Subcutaneous abdominal adipose tissue (tissue), 5 donors: ENCODE results near the gene CMTM8.

Experiments used
- H3K27ac ChIP-seq: one replicate; pipeline ENCODE4 v1.7.0; 2013; ENCODE audit warnings: low read depth, mild to moderate bottlenecking, inconsistent platforms, low read length, moderate library complexity
- H3K27me3 ChIP-seq, 5 donors: one replicate each; pipeline ENCODE4 v1.7.0; 2013; ENCODE audit warnings: low read length in 5 of 5, inconsistent platforms in 1 of 5; ENCODE audit not compliant: control insufficient read depth in 5 of 5, insufficient read depth in 4 of 5
- H3K36me3 ChIP-seq, 5 donors: one replicate each; pipeline ENCODE4 v1.7.0; 2013; ENCODE audit warnings: low read length in 5 of 5; ENCODE audit not compliant: control insufficient read depth in 5 of 5, insufficient read depth in 5 of 5
- H3K4me1 ChIP-seq, 5 donors: one replicate each; pipeline ENCODE4 v1.7.0; 2013; ENCODE audit warnings: low read length in 5 of 5, mild to moderate bottlenecking in 3 of 5, moderate library complexity in 1 of 5; ENCODE audit not compliant: control insufficient read depth in 5 of 5, insufficient read depth in 5 of 5
- H3K4me3 ChIP-seq, 5 donors: one replicate each; pipeline ENCODE4 v1.7.0; 2013; ENCODE audit warnings: low read length in 5 of 5, low read depth in 1 of 5
- H3K9ac ChIP-seq, 5 donors: one replicate each; pipeline ENCODE4 v1.7.0; 2013; ENCODE audit warnings: low read length in 5 of 5, mild to moderate bottlenecking in 4 of 5, moderate library complexity in 3 of 5
- H3K9me3 ChIP-seq, 5 donors: one replicate each; pipeline ENCODE4 v1.7.0; 2013; ENCODE audit warnings: low read length in 5 of 5; ENCODE audit not compliant: control insufficient read depth in 5 of 5
- donor health status: healthy.
- donor health status: healthy.
- donor health status: healthy.
- donor health status: healthy.
- donor health status: healthy.

Gene CMTM8

DNA sequence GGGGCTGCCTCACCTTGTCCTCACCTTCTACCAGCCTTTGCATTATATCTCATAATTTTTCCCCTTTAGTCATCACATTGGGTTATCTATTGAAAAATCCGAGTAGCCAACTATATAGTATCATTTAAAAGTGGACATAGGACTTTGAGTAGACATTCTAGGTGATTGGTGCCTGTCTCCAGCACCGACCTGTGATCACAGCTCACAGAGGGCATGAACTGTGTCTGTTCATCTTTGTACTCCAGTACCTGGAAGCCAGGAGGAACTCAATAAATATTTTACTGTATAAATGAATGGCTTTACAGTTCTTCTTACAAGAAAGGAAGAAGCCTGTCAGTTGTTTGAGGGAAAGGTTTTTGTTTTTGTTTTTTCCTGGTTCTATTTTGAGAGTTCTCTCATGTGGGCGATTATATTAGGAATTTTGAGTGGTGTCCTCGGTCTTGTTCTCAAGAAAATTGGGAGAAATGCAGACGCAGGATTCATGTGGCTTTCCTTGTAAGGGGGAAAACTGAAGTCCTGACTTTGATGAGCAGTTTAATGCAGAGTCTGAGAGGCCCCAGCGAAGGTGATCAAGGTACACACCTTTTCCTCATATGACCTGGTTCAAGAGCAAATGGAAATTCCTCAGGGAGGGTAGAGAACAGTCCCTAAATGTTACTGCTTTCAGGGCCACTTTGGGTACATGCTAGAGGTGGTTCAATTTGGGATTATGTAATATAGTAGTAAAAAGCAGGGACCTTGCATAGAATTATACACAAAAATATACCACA lies 46.1 kb downstream of the CMTM8 start:
- Histone ChIP-seq H3K4me1 (peaks cover 6 to 44% (median 17%) of the 10 kb centered on the region in 5 donors), H3K4me3 (no peak overlapping the region), H3K27ac (peak overlapping the region; percentile 37), H3K9me3 (no peaks in the 10 kb centered on the region), H3K36me3 (no peaks in the 10 kb centered on the region), H3K27me3 (peaks cover 0 to 3% (median 0%) of the 10 kb centered on the region in 5 donors), H3K9ac (peak overlapping the region in 1 of 5 donors; percentile 5)

DNA sequence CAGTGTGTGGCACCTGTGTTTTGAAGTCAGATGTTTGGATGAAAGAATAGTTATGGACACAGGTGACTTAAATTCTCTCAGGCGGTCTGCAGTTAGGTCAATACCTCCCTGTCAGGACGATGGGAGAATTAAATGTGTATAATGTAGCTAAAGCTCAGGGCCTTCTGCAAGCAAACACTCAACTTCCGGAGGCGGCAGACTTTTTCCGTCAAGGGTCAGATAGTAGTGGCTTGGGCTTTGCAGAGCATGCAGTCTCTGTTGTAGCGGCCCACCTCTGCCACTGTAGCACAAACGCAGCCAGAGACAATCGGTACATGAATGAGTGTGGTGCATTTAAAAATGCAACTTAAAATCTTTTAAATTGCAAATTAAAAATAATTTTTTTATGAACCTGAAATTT lies 47.4 kb downstream of the CMTM8 start:
- Histone ChIP-seq H3K27me3 (peaks cover 0 to 3% (median 0%) of the 10 kb centered on the region in 5 donors), H3K9me3 (no peaks in the 10 kb centered on the region), H3K4me3 (no peak overlapping the region), H3K36me3 (no peaks in the 10 kb centered on the region), H3K4me1 (peaks cover 8 to 44% (median 17%) of the 10 kb centered on the region in 5 donors), H3K27ac (no peak overlapping the region), H3K9ac (no peak overlapping the region)

GRCh38 chr3:32288819-32289218 lies 50.3 kb downstream of the CMTM8 start:
- Histone ChIP-seq H3K9ac (no peak overlapping the region), H3K27me3 (no peaks in the 10 kb centered on the region), H3K36me3 (no peaks in the 10 kb centered on the region), H3K4me1 (peaks cover 0 to 24% (median 6%) of the 10 kb centered on the region in 5 donors), H3K4me3 (no peak overlapping the region), H3K9me3 (no peaks in the 10 kb centered on the region), H3K27ac (no peak overlapping the region)

- Histone ChIP-seq H3K27ac (no peak overlapping the region), H3K9ac (no peak overlapping the region), H3K4me1 (peaks cover 0 to 13% (median 5%) of the 10 kb centered on the region in 5 donors), H3K36me3 (no peaks in the 10 kb centered on the region), H3K27me3 (no peaks in the 10 kb centered on the region), H3K9me3 (no peaks in the 10 kb centered on the region), H3K4me3 (no peak overlapping the region)
These were observed 52.1 kb downstream of the CMTM8 start for GRCh38 chr3:32290619-32291018.

DNA sequence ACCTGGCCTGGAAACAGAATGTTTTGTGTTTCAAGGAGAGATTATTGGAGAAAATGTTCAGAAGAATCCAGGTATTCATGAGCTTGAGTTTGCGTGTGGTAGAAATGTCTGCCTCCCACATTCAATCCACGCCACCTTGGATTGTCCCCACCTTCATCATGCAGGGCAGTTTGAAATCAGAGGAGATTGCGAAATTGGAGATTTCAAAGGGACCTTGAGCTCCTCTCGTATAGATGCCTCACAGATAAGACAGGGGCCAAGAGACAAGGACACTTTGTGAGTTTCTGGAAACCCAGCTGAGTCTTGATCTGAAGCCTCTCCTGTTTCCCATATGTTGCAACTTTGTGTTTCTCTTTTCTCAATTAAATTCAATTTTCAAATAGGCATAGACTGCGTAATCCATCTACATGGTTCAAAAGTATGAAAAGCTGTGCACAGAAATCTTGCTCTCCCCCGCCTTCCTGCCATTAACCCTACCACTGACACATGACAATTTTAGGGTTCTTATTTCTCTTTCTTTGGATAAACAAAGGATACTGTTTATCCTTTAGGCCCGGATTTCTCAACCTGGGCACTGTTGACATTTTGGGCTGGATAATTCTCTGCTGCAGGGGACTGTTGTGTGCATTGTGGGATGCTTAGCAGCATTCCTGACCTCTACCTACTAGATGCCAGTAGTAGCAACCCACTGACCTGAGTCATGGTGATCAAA lies 53.8 kb downstream of the CMTM8 start:
- no peaks in the 10 kb centered on the region for H3K9me3 ChIP-seq

GRCh38 chr3:32293903-32294302 lies 55.4 kb downstream of the CMTM8 start:
- Histone ChIP-seq H3K27ac (no peak overlapping the region), H3K4me1 (peaks cover 0 to 6% (median 2%) of the 10 kb centered on the region in 5 donors), H3K9me3 (no peaks in the 10 kb centered on the region), H3K4me3 (no peak overlapping the region), H3K27me3 (no peaks in the 10 kb centered on the region), H3K36me3 (no peaks in the 10 kb centered on the region), H3K9ac (no peak overlapping the region)

More for the DNA sequence above, 53.8 kb downstream of the CMTM8 start:
- H3K27me3 ChIP-seq, result no peaks in the 10 kb centered on the region
- peaks cover 0 to 6% (median 2%) of the 10 kb centered on the region in 5 donors for H3K4me1 ChIP-seq
- no peak overlapping the region for H3K27ac ChIP-seq
- H3K9ac ChIP-seq, result no peak overlapping the region
- no peaks in the 10 kb centered on the region for H3K36me3 ChIP-seq
- H3K4me3 ChIP-seq, result no peak overlapping the region

DNA sequence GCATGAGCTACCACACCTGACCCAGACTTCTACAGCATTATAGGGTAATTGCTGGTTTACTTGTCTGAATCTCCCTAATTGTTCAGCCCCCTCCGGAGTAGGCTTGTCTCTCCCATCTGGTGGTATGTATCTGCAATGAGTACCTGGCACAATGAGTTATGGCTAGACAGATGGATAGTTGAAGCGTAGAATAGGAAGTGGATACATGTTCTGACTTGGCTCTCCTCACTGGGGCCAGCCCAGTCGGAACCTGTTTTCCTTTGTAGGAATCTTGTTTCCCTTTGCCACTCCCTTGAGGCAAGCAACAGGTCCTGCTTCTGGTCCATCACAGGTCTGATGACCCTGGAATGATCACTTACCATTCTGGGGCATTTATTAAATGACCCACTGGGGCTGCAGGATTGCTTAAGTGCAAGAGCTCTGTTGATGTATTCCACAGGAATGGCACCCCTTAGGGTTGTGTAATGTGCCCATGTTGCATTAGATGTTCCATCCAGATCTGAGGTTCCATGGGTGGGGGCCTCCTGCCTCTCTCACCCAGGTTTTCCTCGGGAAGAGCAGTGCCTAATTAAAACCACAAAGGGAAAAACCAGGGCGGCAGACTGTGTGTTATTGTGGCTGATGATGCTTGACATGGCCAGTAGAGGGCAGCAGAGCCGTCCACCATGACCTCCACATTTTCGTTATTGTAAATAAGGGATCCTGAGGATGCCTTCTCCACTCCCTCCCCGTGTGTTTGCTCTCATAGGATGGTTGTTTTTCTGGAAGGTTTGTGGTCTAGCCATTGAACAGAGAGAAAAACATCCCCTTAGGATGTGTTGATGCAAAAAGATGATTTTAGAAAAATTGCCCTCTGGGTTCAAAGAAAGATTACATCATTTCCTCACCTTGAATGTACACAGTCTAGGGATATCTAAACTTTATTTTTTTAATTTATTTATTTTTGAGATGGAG lies 58.0 kb downstream of the CMTM8 start:
- H3K27me3 ChIP-seq, result no peaks in the 10 kb centered on the region
- no peak overlapping the region for H3K27ac ChIP-seq
- peaks cover 0 to 6% (median 2%) of the 10 kb centered on the region in 5 donors for H3K4me1 ChIP-seq
- no peak overlapping the region for H3K4me3 ChIP-seq
- H3K36me3 ChIP-seq, result no peaks in the 10 kb centered on the region
- H3K9me3 ChIP-seq, result no peaks in the 10 kb centered on the region
- no peak overlapping the region for H3K9ac ChIP-seq

DNA sequence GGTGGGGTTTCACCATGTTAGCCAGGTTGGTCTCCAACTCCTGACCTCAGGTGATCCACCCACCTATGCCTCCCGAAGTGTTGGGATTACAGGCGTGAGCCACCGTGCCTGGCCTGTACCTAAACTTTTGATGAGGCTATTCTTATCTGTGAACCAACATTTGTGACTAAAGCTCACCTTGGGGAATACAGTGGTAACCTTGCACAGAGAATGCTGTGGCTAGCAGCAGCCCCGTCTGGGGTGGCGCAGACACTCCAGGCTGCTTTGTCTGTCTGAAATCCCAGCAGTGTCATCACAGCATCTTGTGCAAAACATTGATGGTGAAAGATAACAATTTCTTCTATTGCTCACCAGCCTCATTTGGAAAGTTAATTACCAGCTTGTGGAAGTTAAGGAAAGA lies 58.9 kb downstream of the CMTM8 start:
- no peaks in the 10 kb centered on the region for H3K27me3 ChIP-seq
- H3K4me1 ChIP-seq, result peaks cover 0 to 6% (median 3%) of the 10 kb centered on the region in 5 donors
- no peaks in the 10 kb centered on the region for H3K36me3 ChIP-seq
- no peak overlapping the region for H3K27ac ChIP-seq
- no peak overlapping the region for H3K9ac ChIP-seq
- no peaks in the 10 kb centered on the region for H3K9me3 ChIP-seq
- H3K4me3 ChIP-seq, result no peak overlapping the region

GRCh38 chr3:32301426-32301825 lies 62.9 kb downstream of the CMTM8 start:
- Histone ChIP-seq H3K36me3 (no peaks in the 10 kb centered on the region), H3K4me3 (no peak overlapping the region), H3K9me3 (no peaks in the 10 kb centered on the region), H3K4me1 (peaks cover 0 to 32% (median 24%) of the 10 kb centered on the region in 5 donors), H3K9ac (no peak overlapping the region), H3K27ac (no peak overlapping the region), H3K27me3 (no peaks in the 10 kb centered on the region)
